KG1 (cell line): ENCODE results near the gene C16orf96.
"Not testable (repeated sequence)": the region's sequence is repeated elsewhere in the genome, so short reads cannot be mapped to it uniquely, and the experiment has no call there.

Experiments
- DNase-seq: peaks from one replicate; lab custom pipeline; 2025; lab: John Stamatoyannopoulos, UW

C16orf96 gene

GRCh38 chr16:4566144-4566543 is 10.0 kb downstream of the C16orf96 start:
- no peak for DNase-seq

- no peak for DNase-seq
Measured at GRCh38 chr16:4570086-4570485, 13.9 kb downstream of the C16orf96 start.

GRCh38 chr16:4570688-4571321 is 14.7 kb downstream of the C16orf96 start:
- no peak for DNase-seq

GRCh38 chr16:4572715-4573114 is 16.6 kb downstream of the C16orf96 start:
- no peak for DNase-seq

- not testable (repeated sequence) for DNase-seq
Measured at GRCh38 chr16:4573926-4574325, 17.8 kb downstream of the C16orf96 start.

GRCh38 chr16:4574919-4575705 is 19.0 kb downstream of the C16orf96 start:
- DNase-seq, result peak; percentile 28

- no peak for DNase-seq
Measured at GRCh38 chr16:4576008-4576407, 19.9 kb downstream of the C16orf96 start.

GRCh38 chr16:4578961-4579530 is 22.9 kb downstream of the C16orf96 start:
- DNase-seq, result no peak

- no peak for DNase-seq
Measured at GRCh38 chr16:4580250-4580649, 24.1 kb downstream of the C16orf96 start.

- peak; percentile 11 for DNase-seq
Measured at GRCh38 chr16:4583906-4584305, 27.8 kb downstream of the C16orf96 start.

GRCh38 chr16:4586291-4586690 is 30.2 kb downstream of the C16orf96 start:
- DNase-seq, result no peak

- no peak for DNase-seq
Measured at GRCh38 chr16:4588386-4588785, 32.2 kb downstream of the C16orf96 start.

GRCh38 chr16:4588961-4589360 is 32.8 kb downstream of the C16orf96 start:
- no peak for DNase-seq

GRCh38 chr16:4591191-4591590 is 35.1 kb downstream of the C16orf96 start:
- no peak for DNase-seq

GRCh38 chr16:4591706-4592470 is 35.7 kb downstream of the C16orf96 start:
- no peak for DNase-seq

GRCh38 chr16:4593086-4593485 is 36.9 kb downstream of the C16orf96 start:
- DNase-seq, result no peak

GRCh38 chr16:4594433-4595410 is 38.6 kb downstream of the C16orf96 start:
- DNase-seq, result no peak

- no peak for DNase-seq
Measured at GRCh38 chr16:4597174-4597573, 41.0 kb downstream of the C16orf96 start.

GRCh38 chr16:4599037-4599436 is 42.9 kb downstream of the C16orf96 start:
- DNase-seq, result no peak

- no peak for DNase-seq
Measured at GRCh38 chr16:4599545-4599944, 43.4 kb downstream of the C16orf96 start.
